Measurements from ENCODE around the gene OR10A6.

- TF ChIP-seq, protein P1, sequence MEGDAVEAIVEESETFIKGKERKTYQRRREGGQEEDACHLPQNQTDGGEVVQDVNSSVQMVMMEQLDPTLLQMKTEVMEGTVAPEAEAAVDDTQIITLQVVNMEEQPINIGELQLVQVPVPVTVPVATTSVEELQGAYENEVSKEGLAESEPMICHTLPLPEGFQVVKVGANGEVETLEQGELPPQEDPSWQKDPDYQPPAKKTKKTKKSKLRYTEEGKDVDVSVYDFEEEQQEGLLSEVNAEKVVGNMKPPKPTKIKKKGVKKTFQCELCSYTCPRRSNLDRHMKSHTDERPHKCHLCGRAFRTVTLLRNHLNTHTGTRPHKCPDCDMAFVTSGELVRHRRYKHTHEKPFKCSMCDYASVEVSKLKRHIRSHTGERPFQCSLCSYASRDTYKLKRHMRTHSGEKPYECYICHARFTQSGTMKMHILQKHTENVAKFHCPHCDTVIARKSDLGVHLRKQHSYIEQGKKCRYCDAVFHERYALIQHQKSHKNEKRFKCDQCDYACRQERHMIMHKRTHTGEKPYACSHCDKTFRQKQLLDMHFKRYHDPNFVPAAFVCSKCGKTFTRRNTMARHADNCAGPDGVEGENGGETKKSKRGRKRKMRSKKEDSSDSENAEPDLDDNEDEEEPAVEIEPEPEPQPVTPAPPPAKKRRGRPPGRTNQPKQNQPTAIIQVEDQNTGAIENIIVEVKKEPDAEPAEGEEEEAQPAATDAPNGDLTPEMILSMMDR (IDR thresholded peaks at IDR 0.05 in 4 of 5, conservative IDR thresholded peaks at IDR 0.05 in 1 of 5), result no peak
- no peak for TF ChIP-seq POLR2A (IDR thresholded peaks at IDR 0.05)
These were observed 34.9 kb downstream of the OR10A6 start for GRCh38 chr11:7896009-7896785.

Measured in gastrocnemius medialis (tissue), 4 donors.